K562 (cell line): Measurements from ENCODE around the gene KRTAP27-1.

Experiments used
- CTCF ChIP-seq, 3 experiments: IDR thresholded peaks in 2 of 3; conservative IDR thresholded peaks in 1 of 3; 2 replicates each; pipeline ENCODE4 v1.5.1; 2011 to 2012; ENCODE audit warnings: low read length in 3 of 3, mild to moderate bottlenecking in 3 of 3, control low read depth in 2 of 3, improper control_type of control experiment in 1 of 3, inconsistent platforms in 1 of 3, low read depth in 1 of 3, mixed read lengths in 1 of 3, moderate library complexity in 1 of 3; ENCODE audit not compliant: insufficient read depth in 2 of 3
- EGR1 ChIP-seq: fragments of 450-650 bp; conservative IDR thresholded peaks from 2 replicates; pipeline ENCODE4 v1.6.1; 2017; ENCODE audit warnings: mild to moderate bottlenecking
- PHF21A ChIP-seq: fragments of 450-650 bp; IDR thresholded peaks from 2 replicates; pipeline ENCODE4 v1.6.1; 2017; ENCODE audit warnings: low read depth, borderline replicate concordance
- ZNF253 ChIP-seq: fragments of 250-450 bp; sonication (Bioruptor Pico); conservative IDR thresholded peaks from 2 replicates; pipeline ENCODE4 v1.6.1; 2021; ENCODE audit warnings: mild to moderate bottlenecking

- TF ChIP-seq PHF21A: no peak
- no peak for TF ChIP-seq ZNF253 (CRISPR knock-in tag)
- TF ChIP-seq CTCF (IDR thresholded peaks at IDR 0.05 in 2 of 3, conservative IDR thresholded peaks at IDR 0.05 in 1 of 3; ENCODE audit: insufficient read depth in 2 of 3, low read depth in 1 of 3, low read length in 3 of 3): no peak
- TF ChIP-seq EGR1: no peak
Observed at GRCh38 chr21:30320215-30320614, 17.3 kb downstream of the KRTAP27-1 start, which contains the start of gene KRTAP26-1.
